M059J (cell line): ENCODE results near the gene SNAI3. TPM values are rescaled to one million over a fixed set of nuclear protein-coding genes. Genes with fewer than 3 reads are reported as not detected.

ENCODE experiments used
- DNase-seq: peaks from one replicate; pipeline ENCODE4 v3.0.0-alpha.2; 2012; ENCODE audit warnings: low read depth
- total RNA-seq: library from RNA; depleted of rRNA; stranded (reverse); fragments of >200 nt; shearing (Covaris generic); gene quantifications from 2 replicates; pipeline ENCODE4 v1.2.3, GENCODE V29; 2014; rRNA removed

SNAI3 gene
- total RNA-seq, 1 experiment from 2014 or later: not detected

DNA sequence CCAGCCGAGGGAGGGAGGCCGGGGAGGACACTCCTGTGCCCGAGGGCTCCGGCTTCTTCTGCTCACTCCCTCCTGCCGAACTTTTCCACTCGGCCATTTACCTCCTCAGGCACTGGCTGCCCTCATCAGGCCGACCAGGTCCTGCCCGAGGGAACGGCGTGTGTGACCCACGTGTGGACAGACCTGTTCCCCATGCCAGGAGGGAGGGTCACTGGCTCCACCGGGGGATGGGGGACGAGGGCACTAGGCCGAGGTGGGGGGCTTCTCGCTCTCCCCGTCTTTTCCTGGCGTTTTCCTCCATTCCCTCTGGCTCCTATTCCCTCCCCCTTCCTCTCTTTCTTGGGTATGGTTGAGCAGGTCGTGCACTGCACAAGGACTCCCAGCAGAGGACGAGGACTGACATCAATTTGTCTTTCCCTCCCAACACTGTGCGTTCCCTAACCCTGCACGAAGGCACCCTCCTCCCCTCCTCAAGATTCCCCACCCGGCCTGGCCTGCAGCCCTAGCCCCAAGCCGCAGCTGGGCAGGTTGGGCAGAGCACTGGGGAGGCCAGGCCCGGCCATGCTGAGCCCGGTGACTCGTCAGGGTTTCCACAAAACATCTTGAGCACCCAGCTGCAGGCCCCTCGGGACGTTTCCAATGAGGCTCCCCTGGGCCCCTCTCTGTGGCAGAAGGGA lies 51.2 kb downstream of the SNAI3 start:
- peak; percentile 24 for DNase-seq

DNA sequence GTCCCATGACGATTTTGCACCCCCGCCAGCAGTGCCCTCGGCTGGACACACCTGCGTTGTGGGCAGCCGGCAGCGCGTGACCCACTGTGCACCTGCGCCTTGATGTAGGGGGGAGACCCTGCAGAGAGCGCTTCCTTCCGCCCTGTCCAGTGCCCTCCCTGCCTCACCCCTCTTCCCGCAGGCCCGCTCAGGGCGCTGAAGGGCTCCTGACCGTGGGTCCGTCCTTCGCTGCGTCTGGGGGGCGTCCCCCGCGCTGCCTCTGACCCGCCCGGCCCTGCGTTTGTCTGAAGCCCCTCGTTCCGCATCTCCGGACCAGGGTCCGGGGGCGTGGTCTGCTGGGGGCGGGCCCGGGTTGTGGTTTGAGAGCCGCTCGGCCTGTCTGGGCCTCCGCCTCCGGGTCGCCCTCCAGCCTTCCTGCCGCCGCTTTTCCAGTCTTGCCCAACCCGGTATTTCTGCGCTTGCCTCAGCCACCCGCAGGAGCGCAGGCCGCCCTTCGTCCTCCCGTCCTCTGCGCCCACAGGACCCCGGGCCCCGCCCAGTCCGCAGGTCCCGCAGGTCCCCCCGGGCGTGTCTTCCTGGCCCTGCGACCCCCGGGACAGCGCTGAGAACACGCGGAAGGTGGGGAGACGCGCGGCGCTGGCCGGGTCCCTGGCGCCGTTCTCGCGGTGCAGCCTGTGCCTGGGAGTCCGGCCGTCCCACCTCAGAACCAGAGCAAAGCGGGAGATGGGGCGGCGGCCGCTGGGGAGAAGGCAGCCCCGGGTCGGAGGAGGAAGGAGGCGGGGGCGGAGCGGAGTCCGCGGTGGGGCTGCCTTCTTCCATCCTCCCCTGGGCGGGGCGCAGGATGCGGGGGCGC lies 51.9 kb downstream of the SNAI3 start:
- DNase-seq: no peak

DNA sequence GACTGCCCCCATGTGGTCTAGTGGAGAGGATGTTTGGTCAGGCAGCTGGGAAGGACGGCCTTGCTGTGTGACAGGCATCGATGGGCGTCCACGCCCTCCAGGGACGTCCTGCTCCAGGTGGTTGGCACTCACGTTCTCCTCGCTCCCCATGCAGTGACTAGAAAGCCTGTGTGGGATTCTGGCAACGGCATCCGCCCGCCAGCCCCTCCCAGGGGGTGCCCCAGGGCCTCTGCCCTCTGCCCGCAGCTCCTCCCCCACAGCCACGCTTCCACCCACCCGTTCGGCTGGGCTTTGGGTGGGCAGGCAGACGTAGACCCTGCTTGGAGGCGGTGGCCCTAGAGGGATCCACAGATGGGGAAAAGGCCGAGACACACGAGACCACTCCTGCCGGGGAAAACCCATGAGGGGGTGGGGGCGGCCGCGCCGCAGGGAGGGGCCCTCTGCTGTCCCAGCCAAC lies 52.6 kb downstream of the SNAI3 start:
- DNase-seq: peak; percentile 22

DNA sequence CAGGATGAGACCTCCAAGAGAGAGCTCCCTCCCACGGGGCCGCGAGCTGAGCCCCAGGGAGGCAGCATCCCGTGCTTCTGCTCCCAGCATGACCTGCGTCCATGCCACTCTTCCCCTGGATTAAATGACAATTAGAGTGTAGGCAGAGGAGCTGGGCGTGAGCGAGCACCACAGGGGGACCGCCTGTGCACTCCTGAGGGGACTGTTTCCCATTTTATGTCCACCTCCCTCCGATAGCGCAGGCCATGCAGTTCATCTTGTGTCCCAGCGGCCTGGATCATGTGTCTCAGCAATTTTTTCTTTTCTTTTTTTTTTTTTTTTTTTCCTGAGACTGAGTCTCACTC lies 53.7 kb downstream of the SNAI3 start:
- no peak for DNase-seq

DNA sequence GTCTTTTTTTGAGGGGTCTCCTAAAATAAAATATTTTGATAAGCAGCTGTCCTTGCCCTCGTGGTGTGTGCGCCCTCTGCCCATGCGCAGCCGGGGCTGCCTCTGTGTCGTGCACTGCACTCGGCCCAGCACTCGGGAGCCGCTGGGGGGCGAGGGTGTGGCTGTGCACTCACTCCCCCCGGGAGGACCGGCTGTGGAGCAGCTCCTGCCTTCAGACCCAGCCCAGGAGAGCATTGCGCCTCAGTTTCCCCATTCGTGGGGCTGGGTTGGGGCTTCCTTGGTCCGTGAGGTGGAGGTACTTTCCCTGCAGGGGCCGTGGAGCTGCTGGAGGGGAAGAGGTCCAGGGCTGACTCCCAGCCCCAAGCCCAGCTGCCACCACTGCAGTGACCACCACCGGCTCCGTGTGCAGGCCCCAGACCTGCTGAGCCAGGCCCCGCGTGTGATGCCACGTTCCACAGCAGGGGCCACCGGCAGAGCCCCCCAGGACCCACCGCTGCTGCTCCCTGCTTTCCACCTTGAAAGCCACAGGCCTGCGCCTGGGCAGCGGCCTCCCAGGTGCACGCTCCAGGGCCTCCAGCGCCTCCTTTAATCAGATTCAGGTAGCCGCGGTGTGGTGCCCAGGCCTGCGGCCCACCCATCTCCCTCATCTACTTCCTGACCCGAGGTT lies 54.3 kb downstream of the SNAI3 start:
- DNase-seq: no peak

DNA sequence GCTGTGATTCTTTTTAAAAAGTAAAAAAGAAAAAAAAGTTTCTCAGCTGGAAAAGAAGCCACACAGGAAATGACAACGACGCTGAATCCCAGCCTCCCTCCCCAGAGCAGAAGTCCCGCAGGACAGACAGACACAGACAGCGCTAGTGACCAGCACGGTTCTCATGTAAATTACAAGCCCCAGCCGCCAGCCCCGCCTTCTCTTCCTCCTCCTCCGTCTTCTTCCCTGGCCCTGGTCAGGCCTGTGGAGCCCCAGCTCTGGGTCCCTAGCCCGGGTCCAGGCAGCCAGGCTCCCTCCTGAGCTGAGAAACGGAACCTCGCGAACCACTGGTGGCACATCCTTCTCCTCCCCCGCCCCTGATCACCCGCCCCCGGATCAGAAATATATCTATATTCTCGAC lies 54.9 kb downstream of the SNAI3 start:
- no peak for DNase-seq

DNA sequence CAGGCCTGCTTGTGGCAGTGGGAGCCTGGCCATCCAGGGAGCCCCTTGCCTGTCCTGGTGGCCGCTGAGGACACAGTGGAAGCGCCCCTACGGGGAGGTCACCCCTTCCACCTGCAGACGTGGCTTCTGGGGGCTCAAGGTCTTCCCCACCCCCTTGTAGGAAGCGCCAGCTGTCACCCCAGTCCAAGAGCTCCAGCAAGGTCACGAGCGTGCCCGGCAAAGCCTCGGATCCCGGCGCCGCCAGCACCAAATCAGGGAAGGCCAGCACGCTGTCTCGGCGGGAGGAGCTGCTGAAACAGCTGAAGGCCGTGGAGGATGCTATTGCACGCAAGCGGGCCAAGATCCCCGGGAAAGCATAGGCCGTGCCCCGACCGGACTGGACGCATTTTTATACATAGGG lies 55.4 kb downstream of the SNAI3 start:
- no peak for DNase-seq

DNA sequence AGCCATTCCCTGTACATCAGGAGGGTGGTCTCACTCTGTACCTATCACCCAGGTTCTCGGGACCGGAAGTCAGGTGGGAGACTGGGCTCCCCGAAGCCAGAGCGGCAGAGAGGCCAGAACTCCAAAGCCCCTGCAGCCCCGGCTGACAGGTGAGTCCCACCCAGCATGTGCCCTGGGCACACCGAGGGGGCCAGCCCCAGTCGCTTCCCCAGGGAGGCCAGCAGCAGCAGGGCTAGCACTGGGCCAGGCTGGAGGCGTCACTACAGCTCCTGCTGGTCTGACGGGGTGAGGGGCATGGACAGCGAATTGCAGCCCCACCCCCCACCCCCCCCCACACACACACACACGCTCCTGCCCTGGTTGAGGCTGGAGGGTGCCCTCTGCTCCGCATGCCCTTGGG lies 55.9 kb downstream of the SNAI3 start:
- DNase-seq: no peak

DNA sequence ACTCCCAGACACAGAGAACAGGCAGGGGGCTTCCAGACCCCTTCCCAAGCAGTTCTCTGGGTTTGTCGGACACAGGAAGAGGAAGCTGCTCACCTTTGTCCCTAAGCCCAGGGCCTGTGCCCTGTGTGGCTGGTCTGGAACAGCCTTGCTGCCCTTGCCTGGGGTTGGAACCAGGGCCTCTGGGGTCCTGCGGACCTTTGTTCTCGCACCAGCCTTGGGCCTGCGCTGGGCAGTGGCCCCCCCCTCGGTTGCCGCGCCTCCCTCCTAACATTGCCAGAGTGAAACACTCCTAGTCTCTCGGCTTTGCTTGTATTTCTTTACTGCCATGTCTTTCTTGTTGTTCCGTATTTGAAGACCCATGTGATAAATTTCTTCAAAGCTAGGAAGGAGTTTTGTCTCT lies 56.5 kb downstream of the SNAI3 start:
- no peak for DNase-seq

DNA sequence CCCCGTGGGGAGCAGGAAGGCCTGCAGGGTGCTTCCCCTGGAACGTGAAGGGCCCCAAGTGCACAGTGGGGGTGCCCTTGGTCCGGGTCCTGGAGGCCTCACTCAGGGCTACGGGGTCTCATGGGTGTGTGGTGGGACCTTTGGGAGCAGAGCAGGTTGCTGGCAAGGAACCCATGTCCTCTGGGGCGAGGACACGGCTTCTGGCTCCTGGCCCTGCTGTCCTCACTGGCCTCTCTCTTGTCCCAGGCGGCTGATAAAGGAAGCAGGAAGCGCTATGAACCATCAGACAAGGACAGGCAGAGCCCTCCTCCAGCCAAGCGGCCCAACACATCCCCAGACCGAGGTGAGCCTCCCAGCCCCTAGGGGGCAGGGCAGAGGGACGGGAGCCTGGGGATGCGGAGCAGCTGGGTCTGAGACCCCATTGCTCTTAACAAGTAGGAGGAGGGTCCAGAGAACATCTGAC lies 57.8 kb downstream of the SNAI3 start:
- DNase-seq: no peak

Other genes starting within 250 kb of the SNAI3 start
- gene ZFPM1, start 233.2 kb downstream of the SNAI3 start, total RNA-seq: 0.10 and 1.9 TPM in 2 replicates
- gene ZC3H18, start 116.1 kb downstream of the SNAI3 start, total RNA-seq: 13.3 and 20.4 TPM in 2 replicates
- not detected in 2 replicates for gene IL17C, start 47.9 kb downstream of the SNAI3 start, total RNA-seq
- not detected in 2 replicates for gene CYBA, start 35.5 kb downstream of the SNAI3 start, total RNA-seq
- gene MVD, start 23.4 kb downstream of the SNAI3 start, total RNA-seq: 39.9 and 42.4 TPM in 2 replicates
- gene RNF166, start 19.9 kb upstream of the SNAI3 start, total RNA-seq: 18.2 and 26.5 TPM in 2 replicates
- gene CTU2, start 20.0 kb upstream of the SNAI3 start, total RNA-seq: 11.1 and 16.2 TPM in 2 replicates
- gene PIEZO1, start 98.7 kb upstream of the SNAI3 start, total RNA-seq: 49.1 and 89.6 TPM in 2 replicates
- 12.8 and 44.4 TPM in 2 replicates for gene CDT1, start 117.3 kb upstream of the SNAI3 start, total RNA-seq
- 136 and 151 TPM in 2 replicates for gene APRT, start 125.4 kb upstream of the SNAI3 start, total RNA-seq
- 28.9 and 34.1 TPM in 2 replicates for gene GALNS, start 170.4 kb upstream of the SNAI3 start, total RNA-seq
- gene TRAPPC2L, start 170.6 kb upstream of the SNAI3 start, total RNA-seq: 36.8 and 48.4 TPM in 2 replicates
- gene PABPN1L, start 180.2 kb upstream of the SNAI3 start, total RNA-seq: not detected in 2 replicates